Hepatocyte (in vitro differentiated cells): ENCODE data around the gene SATB2. TPM values are rescaled to one million over a fixed set of nuclear protein-coding genes. Genes with fewer than 3 reads are reported as not detected.

Experiments used
- DNase-seq: peaks from one replicate; pipeline ENCODE4 v3.0.0-alpha.2; 2016; ENCODE audit warnings: low spot score
- H2AFZ ChIP-seq: fragments of 200-600 bp; sonication (generic); 2 replicates; pipeline ENCODE4 v1.6.0; 2016; ENCODE audit warnings: antibody characterized with exemption, mild to moderate bottlenecking
- H3K27ac ChIP-seq: fragments of 200-600 bp; sonication (generic); 2 replicates; pipeline ENCODE4 v1.5.1; 2016; ENCODE audit warnings: mild to moderate bottlenecking
- H3K27me3 ChIP-seq: fragments of 200-600 bp; sonication (generic); 2 replicates; pipeline ENCODE4 v1.6.1; 2016
- H3K36me3 ChIP-seq: fragments of 200-600 bp; sonication (generic); replicated peaks from 2 replicates; pipeline ENCODE4 v1.5.1; 2016; ENCODE audit warnings: low read depth; ENCODE audit not compliant: insufficient read depth
- H3K4me1 ChIP-seq: fragments of 200-600 bp; sonication (generic); 2 replicates; pipeline ENCODE4 v1.5.1; 2016; ENCODE audit warnings: mild to moderate bottlenecking, moderate library complexity; ENCODE audit not compliant: insufficient read depth
- H3K4me2 ChIP-seq: fragments of 200-600 bp; sonication (generic); 2 replicates; pipeline ENCODE4 v1.6.0; 2016
- H3K4me3 ChIP-seq: fragments of 200-600 bp; sonication (generic); 2 replicates; pipeline ENCODE4 v1.5.1; 2016; ENCODE audit warnings: mild to moderate bottlenecking
- H3K79me2 ChIP-seq: fragments of 200-600 bp; sonication (generic); 2 replicates; pipeline ENCODE4 v1.6.0; 2017; ENCODE audit warnings: mild to moderate bottlenecking
- H3K9me2 ChIP-seq: fragments of 200-600 bp; sonication (generic); replicated peaks from 2 replicates; pipeline ENCODE4 v1.6.0; 2017; ENCODE audit warnings: mild to moderate bottlenecking; ENCODE audit not compliant: insufficient read depth
- H3K9me3 ChIP-seq: fragments of 200-600 bp; sonication (generic); 2 replicates; pipeline ENCODE4 v1.5.1; 2016; ENCODE audit warnings: low read depth, mild to moderate bottlenecking
- H4K20me1 ChIP-seq: fragments of 200-600 bp; sonication (generic); 2 replicates; pipeline ENCODE4 v1.6.0; 2016; ENCODE audit warnings: mild to moderate bottlenecking; ENCODE audit not compliant: insufficient read depth, poor library complexity, severe bottlenecking
- EZH2 ChIP-seq: fragments of 200-600 bp; sonication (generic); IDR thresholded peaks from 2 replicates; pipeline ENCODE4 v1.6.1; 2016; ENCODE audit warnings: antibody characterized with exemption, mild to moderate bottlenecking, borderline replicate concordance
- EZH2phosphoT487 ChIP-seq: fragments of 200-600 bp; sonication (generic); IDR thresholded peaks from one replicate; pipeline ENCODE4 v1.6.1; 2018; ENCODE audit warnings: antibody characterized with exemption, mild to moderate bottlenecking, low read depth, moderate library complexity; ENCODE audit not compliant: unreplicated experiment, severe bottlenecking
- WGBS: methylation state at CpG from one replicate; pipeline ENCODE4 v1.1.6; 2016; ENCODE audit warnings: low lambda C conversion rate; ENCODE audit errors: missing lambda C conversion rate; 5-methylcytosine and 5-hydroxymethylcytosine counted together
- polyA plus RNA-seq: library from polyadenylated mRNA; unstranded; fragments of >200 nt; fragmentation: Nextera tagmentation; extraction: Ambion mirVana; gene quantifications from 2 replicates; pipeline ENCODE4 v1.2.1, GENCODE V29; 2016
- total RNA-seq: library from RNA; depleted of rRNA; stranded (reverse); fragments of >200 nt; gene quantifications from 2 replicates; pipeline ENCODE4 v1.2.3, GENCODE V29; 2014
- TF ChIP-seq, protein P1 (sequence below): fragments of 200-600 bp; sonication (generic); IDR thresholded peaks from 2 replicates; pipeline ENCODE4 v1.5.1; 2016; ENCODE audit warnings: antibody characterized with exemption, mild to moderate bottlenecking; ENCODE audit not compliant: poor library complexity

The SATB2 gene
- total and polyA plus RNA-seq, 2 experiments from 2014 or later = 1.9 to 8.7 TPM

DNA sequence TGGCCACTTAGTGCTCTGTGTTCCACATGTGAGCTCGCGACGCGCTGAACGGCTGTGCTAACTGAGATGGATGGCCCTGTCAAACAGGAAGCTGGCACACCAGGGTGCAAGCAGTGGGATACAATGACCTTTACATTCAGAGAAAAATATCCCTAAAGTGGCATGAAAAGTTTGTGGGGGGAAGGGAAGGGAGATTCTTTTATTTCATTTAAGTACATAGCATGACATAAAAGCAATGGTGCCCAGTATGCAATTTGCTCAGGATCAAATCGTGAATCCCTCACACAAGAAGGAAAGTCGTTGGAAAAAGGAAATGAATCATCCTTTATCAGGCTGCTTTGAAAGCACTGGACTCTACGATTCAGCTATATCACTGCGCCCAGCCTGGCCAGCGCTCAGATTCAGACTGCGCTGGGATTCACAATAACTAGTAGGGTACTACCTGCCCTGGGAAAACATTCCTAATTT, 26.0 kb downstream of the SATB2 start:
- H3K9me2 ChIP-seq = no peaks in the 10 kb centered on the region
- TF ChIP-seq, protein P1, sequence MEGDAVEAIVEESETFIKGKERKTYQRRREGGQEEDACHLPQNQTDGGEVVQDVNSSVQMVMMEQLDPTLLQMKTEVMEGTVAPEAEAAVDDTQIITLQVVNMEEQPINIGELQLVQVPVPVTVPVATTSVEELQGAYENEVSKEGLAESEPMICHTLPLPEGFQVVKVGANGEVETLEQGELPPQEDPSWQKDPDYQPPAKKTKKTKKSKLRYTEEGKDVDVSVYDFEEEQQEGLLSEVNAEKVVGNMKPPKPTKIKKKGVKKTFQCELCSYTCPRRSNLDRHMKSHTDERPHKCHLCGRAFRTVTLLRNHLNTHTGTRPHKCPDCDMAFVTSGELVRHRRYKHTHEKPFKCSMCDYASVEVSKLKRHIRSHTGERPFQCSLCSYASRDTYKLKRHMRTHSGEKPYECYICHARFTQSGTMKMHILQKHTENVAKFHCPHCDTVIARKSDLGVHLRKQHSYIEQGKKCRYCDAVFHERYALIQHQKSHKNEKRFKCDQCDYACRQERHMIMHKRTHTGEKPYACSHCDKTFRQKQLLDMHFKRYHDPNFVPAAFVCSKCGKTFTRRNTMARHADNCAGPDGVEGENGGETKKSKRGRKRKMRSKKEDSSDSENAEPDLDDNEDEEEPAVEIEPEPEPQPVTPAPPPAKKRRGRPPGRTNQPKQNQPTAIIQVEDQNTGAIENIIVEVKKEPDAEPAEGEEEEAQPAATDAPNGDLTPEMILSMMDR = no peak
- H3K4me2 ChIP-seq = no peak overlapping the region
- H3K4me3 ChIP-seq = no peak overlapping the region
- H3K27me3 ChIP-seq = no peaks in the 10 kb centered on the region
- H4K20me1 ChIP-seq = no peaks in the 10 kb centered on the region
- no peaks in the 10 kb centered on the region for H3K79me2 ChIP-seq
- no peaks in the 10 kb centered on the region for H3K36me3 ChIP-seq
- no peaks in the 10 kb centered on the region for H3K9me3 ChIP-seq
- DNase-seq = no peak
- no peak overlapping the region for H3K27ac ChIP-seq
- H2AFZ ChIP-seq = no peak overlapping the region
- 65% methylated on average over 11 of the region's 11 CpGs for whole genome bisulfite sequencing
- H3K4me1 ChIP-seq = no peaks in the 10 kb centered on the region

DNA sequence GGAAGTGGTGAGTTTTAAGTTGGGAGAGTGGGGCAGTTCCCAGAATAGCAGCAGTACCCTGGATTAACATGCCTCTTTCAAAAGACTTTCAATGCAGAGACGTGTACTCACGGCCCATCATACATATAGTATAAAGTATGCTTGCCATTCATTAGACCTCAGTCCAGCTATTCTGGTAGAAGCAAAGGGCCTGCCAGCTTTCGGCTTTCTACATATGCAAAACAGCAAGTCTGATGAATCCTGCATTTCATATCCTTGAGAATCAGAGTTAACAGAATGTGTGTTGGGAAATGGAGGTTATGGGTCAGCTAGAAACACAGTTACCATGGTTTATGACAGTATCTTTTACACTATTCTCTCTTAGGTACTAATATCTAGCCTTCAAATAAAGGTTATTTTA, 27.5 kb downstream of the SATB2 start:
- no peaks in the 10 kb centered on the region for H3K79me2 ChIP-seq
- no peak overlapping the region for H3K4me2 ChIP-seq
- H3K36me3 ChIP-seq = no peaks in the 10 kb centered on the region
- DNase-seq = no peak
- WGBS = 91% methylated on average over 3 of the region's 3 CpGs
- no peaks in the 10 kb centered on the region for H3K9me3 ChIP-seq
- H3K4me3 ChIP-seq = no peak overlapping the region
- H3K27ac ChIP-seq = no peak overlapping the region
- no peaks in the 10 kb centered on the region for H4K20me1 ChIP-seq
- H2AFZ ChIP-seq = no peak overlapping the region
- TF ChIP-seq, protein P1 = no peak
- TF ChIP-seq EZH2 = no peak
- TF ChIP-seq EZH2phosphoT487 = no peak
- H3K9me2 ChIP-seq = no peaks in the 10 kb centered on the region
- no peaks in the 10 kb centered on the region for H3K27me3 ChIP-seq
- H3K4me1 ChIP-seq = no peaks in the 10 kb centered on the region

GRCh38 chr2:199428291-199428690, 29.4 kb downstream of the SATB2 start:
- H3K27me3 ChIP-seq = no peaks in the 10 kb centered on the region
- TF ChIP-seq, protein P1 = no peak
- TF ChIP-seq EZH2 = no peak
- TF ChIP-seq EZH2phosphoT487 = no peak
- H4K20me1 ChIP-seq = no peaks in the 10 kb centered on the region
- H3K27ac ChIP-seq = no peak overlapping the region
- no peak overlapping the region for H3K4me2 ChIP-seq
- no peak overlapping the region for H3K4me3 ChIP-seq
- WGBS = 94% methylated on average over 3 of the region's 3 CpGs
- H3K9me3 ChIP-seq = no peaks in the 10 kb centered on the region
- no peaks in the 10 kb centered on the region for H3K9me2 ChIP-seq
- no peaks in the 10 kb centered on the region for H3K36me3 ChIP-seq
- H3K79me2 ChIP-seq = no peaks in the 10 kb centered on the region
- H3K4me1 ChIP-seq = no peaks in the 10 kb centered on the region
- H2AFZ ChIP-seq = no peak overlapping the region
- no peak for DNase-seq

- no peaks in the 10 kb centered on the region for H3K79me2 ChIP-seq
- H3K9me2 ChIP-seq = no peaks in the 10 kb centered on the region
- no peak overlapping the region for H3K4me2 ChIP-seq
- DNase-seq = no peak
- no peak for TF ChIP-seq EZH2
- TF ChIP-seq EZH2phosphoT487 = no peak
- TF ChIP-seq, protein P1 = no peak
- no peak overlapping the region for H3K27ac ChIP-seq
- 60% methylated on average over 4 of the region's 4 CpGs for WGBS
- no peaks in the 10 kb centered on the region for H4K20me1 ChIP-seq
- H2AFZ ChIP-seq = no peak overlapping the region
- no peaks in the 10 kb centered on the region for H3K9me3 ChIP-seq
- H3K4me1 ChIP-seq = no peaks in the 10 kb centered on the region
- H3K4me3 ChIP-seq = no peak overlapping the region
- H3K36me3 ChIP-seq = no peaks in the 10 kb centered on the region
- no peaks in the 10 kb centered on the region for H3K27me3 ChIP-seq
Observed at GRCh38 chr2:199424160-199424559, 33.6 kb downstream of the SATB2 start.
